ENCODE measurements around the gene CNTNAP5. TPM values are rescaled to one million over a fixed set of nuclear protein-coding genes. Genes with fewer than 3 reads are reported as not detected.

The CNTNAP5 gene
- total and polyA plus RNA-seq, 2 of the 13 experiments (the other 11 are each of a cell fraction or from before 2014, with no cell fraction given): not detected

GRCh38 chr2:124589971-124590370, 564.9 kb downstream of the CNTNAP5 start:
- H3K4me3 ChIP-seq (replicated peaks in 1 of 3; ENCODE audit: insufficient read depth in 1 of 3, low read depth in 2 of 3, low read length in 3 of 3): no peak overlapping the region
- H3K27ac ChIP-seq (ENCODE audit: extremely low read length, insufficient read depth, low read length): no peak overlapping the region
- ATAC-seq: no peak
- BruUV-seq (replicated peaks): no TSS peak
- H2AFZ ChIP-seq (ENCODE audit: low read length): no peak overlapping the region
- TF ChIP-seq ZNF512 (CRISPR knock-in tag; IDR thresholded peaks at IDR 0.05) (no peak), ZNF335 (CRISPR knock-in tag; IDR thresholded peaks at IDR 0.05) (no peak), POLR2AphosphoS5 (IDR thresholded peaks at IDR 0.05; ENCODE audit: low read depth, low read length) (no peak), KLF9 (CRISPR knock-in tag; IDR thresholded peaks at IDR 0.05; ENCODE audit: low read depth) (no peak), ZNF598 (CRISPR knock-in tag; IDR thresholded peaks at IDR 0.05; ENCODE audit: borderline replicate concordance) (no peak), HOXA3 (CRISPR knock-in tag; IDR thresholded peaks at IDR 0.05) (no peak), SNAPC5 (CRISPR knock-in tag; IDR thresholded peaks at IDR 0.05; ENCODE audit: borderline replicate concordance) (no peak), ZNF776 (CRISPR knock-in tag; IDR thresholded peaks at IDR 0.05) (no peak), ZNF615 (CRISPR knock-in tag; IDR thresholded peaks at IDR 0.05; ENCODE audit: borderline replicate concordance) (no peak)
- no peak overlapping the region for H3K4me2 ChIP-seq (ENCODE audit: low read depth, low read length)
- in situ Hi-C loops (cut with HindIII; ENCODE audit: extremely low pct_ligation_motif_present, low pct_unique_long_range_greater_than_20kb) (no loop called here), intact Hi-C loops (cut with micrococcal nuclease; ENCODE audit: unreplicated experiment) (no loop called here)
- no peaks in the 10 kb centered on the region for H3K36me3 ChIP-seq (replicated peaks in 1 of 2; ENCODE audit: control insufficient read depth in 1 of 2, insufficient read depth in 2 of 2, low read length in 2 of 2)
- ChIA-PET POLR2A (no interaction called here), CTCF (ENCODE audit: low intra/inter-chr PET ratio, low total read pairs) (no interaction called here)
- peaks cover 11% of the 10 kb centered on the region for H3K4me1 ChIP-seq (ENCODE audit: insufficient read depth, low read length)
- H3K9ac ChIP-seq (ENCODE audit: insufficient read depth, low read depth, low read length): no peak overlapping the region
- DNase-seq (ENCODE audit: low spot score): no peak
- no peaks in the 10 kb centered on the region for H4K20me1 ChIP-seq (ENCODE audit: insufficient read depth, low read length)
- H3K79me2 ChIP-seq (ENCODE audit: insufficient read depth, low read length): no peaks in the 10 kb centered on the region
- no peak for FAIRE-seq
- H3K27me3 ChIP-seq (ENCODE audit: control insufficient read depth in 1 of 2, insufficient read depth in 2 of 2, low read length in 2 of 2): no peaks in the 10 kb centered on the region; a peak in 1 of 5 replicates
- H3K9me3 ChIP-seq (ENCODE audit: low read length): no peaks in the 10 kb centered on the region; the same call in 1 of the 2 replicates
- 20% methylated on average over 3 of the region's 3 CpGs for WGBS (ENCODE audit: low lambda C conversion rate)
